IPS DF 4.7 (cell line): Measurements from ENCODE around the gene AKAP10.
"Not testable (repeated sequence)": the region's sequence is repeated elsewhere in the genome, so short reads cannot be mapped to it uniquely, and the experiment has no call there.

ENCODE experiments used
- DNase-seq: peaks from one replicate; pipeline ENCODE4 v3.0.0-alpha.2; 2013; ENCODE audit warnings: low spot score; ENCODE audit errors: extremely low read depth

Gene AKAP10

GRCh38 chr17:19978805-19979211 is 1.2 kb upstream of the AKAP10 start:
- no peak for DNase-seq

- no peak for DNase-seq
Measured at GRCh38 chr17:19978209-19978802, 678 bp upstream of the AKAP10 start.

- DNase-seq = no peak
Measured at GRCh38 chr17:19975601-19976000, 2.0 kb downstream of the AKAP10 start.

GRCh38 chr17:19973156-19973555 is 4.5 kb downstream of the AKAP10 start:
- DNase-seq = no peak

GRCh38 chr17:19962954-19963353 is 14.7 kb downstream of the AKAP10 start:
- not testable (repeated sequence) for DNase-seq

GRCh38 chr17:19958023-19958422 is 19.6 kb downstream of the AKAP10 start:
- no peak for DNase-seq

- no peak for DNase-seq
Measured at GRCh38 chr17:19955099-19955498, 22.5 kb downstream of the AKAP10 start.

- not testable (repeated sequence) for DNase-seq
Measured at GRCh38 chr17:19951411-19951810, 26.2 kb downstream of the AKAP10 start.

GRCh38 chr17:19950624-19951195 is 26.9 kb downstream of the AKAP10 start:
- DNase-seq = not testable (repeated sequence)

GRCh38 chr17:19948116-19948943 is 29.3 kb downstream of the AKAP10 start:
- DNase-seq = no peak

- no peak for DNase-seq
Measured at GRCh38 chr17:19946921-19947320, 30.7 kb downstream of the AKAP10 start.

- no peak for DNase-seq
Measured at GRCh38 chr17:19945009-19945626, 32.5 kb downstream of the AKAP10 start.

GRCh38 chr17:19943599-19943998 is 34.0 kb downstream of the AKAP10 start:
- DNase-seq = no peak

GRCh38 chr17:19943026-19943425 is 34.6 kb downstream of the AKAP10 start:
- no peak for DNase-seq

- no peak for DNase-seq
Measured at GRCh38 chr17:19940722-19941464, 36.7 kb downstream of the AKAP10 start.

GRCh38 chr17:19939993-19940721 is 37.5 kb downstream of the AKAP10 start:
- no peak for DNase-seq

GRCh38 chr17:19938736-19939135 is 38.9 kb downstream of the AKAP10 start:
- no peak for DNase-seq

GRCh38 chr17:19937522-19937921 is 40.1 kb downstream of the AKAP10 start:
- DNase-seq = no peak

GRCh38 chr17:19935169-19935568 is 42.5 kb downstream of the AKAP10 start:
- no peak for DNase-seq

- no peak for DNase-seq
Measured at GRCh38 chr17:19933628-19934027, 44.0 kb downstream of the AKAP10 start.

GRCh38 chr17:19933221-19933620 is 44.4 kb downstream of the AKAP10 start:
- DNase-seq = no peak
